HCT116 (cell line): ENCODE measurements around the gene TBC1D3K.
"Not testable (repeated sequence)": the region's sequence is repeated elsewhere in the genome, so short reads cannot be mapped to it uniquely, and the experiment has no call there.

Source experiments
- CEBPB ChIP-seq: IDR thresholded peaks from 2 replicates; pipeline ENCODE4 v1.6.1; 2012; ENCODE audit warnings: low read depth
- CTCF ChIP-seq, 3 experiments: fragments of 200-600 bp in 1 of 3; sonication (generic) in 1 of 3; IDR thresholded peaks in 2 of 3; conservative IDR thresholded peaks in 1 of 3; 2 replicates each; pipeline ENCODE4 v1.5.1; 2012 to 2017; ENCODE audit warnings: low read depth in 2 of 3, low read length in 2 of 3, antibody characterized with exemption in 1 of 3, borderline replicate concordance in 1 of 3, control low read depth in 1 of 3, mild to moderate bottlenecking in 1 of 3, mixed read lengths in 1 of 3, mixed run types in 1 of 3, moderate library complexity in 1 of 3; ENCODE audit not compliant: insufficient read depth in 1 of 3
- EGR1 ChIP-seq: IDR thresholded peaks from 2 replicates; pipeline ENCODE4 v1.6.1; 2012; ENCODE audit warnings: low read depth
- ELF1 ChIP-seq: IDR thresholded peaks from 2 replicates; pipeline ENCODE4 v1.6.1; 2012; ENCODE audit warnings: low read depth, borderline replicate concordance
- EZH2 ChIP-seq: fragments of 200-600 bp; sonication (generic); IDR thresholded peaks from 2 replicates; pipeline ENCODE4 v1.6.1; 2017; ENCODE audit warnings: antibody characterized with exemption, mixed run types
- EZH2phosphoT487 ChIP-seq: fragments of 200-600 bp; IDR thresholded peaks from 2 replicates; pipeline ENCODE4 v1.6.1; 2018; ENCODE audit warnings: antibody characterized with exemption, borderline replicate concordance
- MAX ChIP-seq: IDR thresholded peaks from 2 replicates; pipeline ENCODE4 v1.6.1; 2012
- POLR2A ChIP-seq: IDR thresholded peaks from 2 replicates; pipeline ENCODE4 v1.7.0; 2011; ENCODE audit warnings: borderline replicate concordance; ENCODE audit not compliant: insufficient read depth, insufficient read length; ENCODE audit errors: extremely low read depth
- POLR2AphosphoS5 ChIP-seq: IDR thresholded peaks from 2 replicates; pipeline ENCODE4 v1.6.1; 2011; ENCODE audit warnings: mild to moderate bottlenecking, low read depth, low read length, moderate library complexity
- REST ChIP-seq: IDR thresholded peaks from 2 replicates; pipeline ENCODE4 v1.6.1; 2012; ENCODE audit warnings: low read depth
- SRF ChIP-seq: IDR thresholded peaks from 2 replicates; pipeline ENCODE4 v1.6.1; 2012; ENCODE audit warnings: low read depth

- TF ChIP-seq CEBPB; REST; CTCF (IDR thresholded peaks at IDR 0.05 in 2 of 3, conservative IDR thresholded peaks at IDR 0.05 in 1 of 3; ENCODE audit: borderline replicate concordance in 1 of 3, insufficient read depth in 1 of 3, low read depth in 2 of 3, low read length in 2 of 3); EZH2; ELF1; POLR2AphosphoS5; MAX; EZH2phosphoT487; EGR1; SRF; POLR2A: not testable (repeated sequence)
Observed at GRCh38 chr17:37896961-37897360, 27.3 kb upstream of the TBC1D3K start.
